Activated gamma-delta T cell (primary cell): ENCODE results near the gene ABI3.
"Not testable (repeated sequence)": the region's sequence is repeated elsewhere in the genome, so short reads cannot be mapped to it uniquely, and the experiment has no call there.

Experiments used
- DNase-seq: peaks from one replicate; lab custom pipeline; 2025; lab: John Stamatoyannopoulos, UW

Gene ABI3

DNA sequence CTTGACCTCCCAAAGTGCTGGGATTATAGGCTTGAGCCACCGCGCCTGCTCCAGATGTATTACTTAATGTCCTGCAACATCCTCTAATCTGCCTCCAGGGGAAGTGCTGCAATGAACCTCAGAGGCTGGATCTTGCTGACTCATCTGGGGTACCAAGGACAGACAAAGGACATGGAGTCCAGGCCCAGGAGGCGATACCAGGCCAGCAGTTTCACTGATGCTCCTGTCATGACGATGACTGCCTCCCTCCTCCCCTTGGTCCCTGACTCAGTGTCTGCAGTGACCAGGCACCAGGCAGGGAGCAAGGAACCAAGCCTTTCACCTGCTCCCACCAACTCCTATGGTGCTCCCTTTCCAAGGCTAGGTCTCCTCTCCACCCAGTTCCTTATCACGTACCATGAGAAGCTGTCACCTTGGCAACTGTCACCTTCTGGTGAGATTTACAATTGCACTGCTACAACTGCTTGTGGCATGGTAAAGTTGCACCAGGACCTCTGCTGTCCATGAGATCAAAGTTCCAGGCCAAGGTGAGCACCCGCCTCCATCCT is 41.7 kb downstream of the ABI3 start:
- no peak for DNase-seq

DNA sequence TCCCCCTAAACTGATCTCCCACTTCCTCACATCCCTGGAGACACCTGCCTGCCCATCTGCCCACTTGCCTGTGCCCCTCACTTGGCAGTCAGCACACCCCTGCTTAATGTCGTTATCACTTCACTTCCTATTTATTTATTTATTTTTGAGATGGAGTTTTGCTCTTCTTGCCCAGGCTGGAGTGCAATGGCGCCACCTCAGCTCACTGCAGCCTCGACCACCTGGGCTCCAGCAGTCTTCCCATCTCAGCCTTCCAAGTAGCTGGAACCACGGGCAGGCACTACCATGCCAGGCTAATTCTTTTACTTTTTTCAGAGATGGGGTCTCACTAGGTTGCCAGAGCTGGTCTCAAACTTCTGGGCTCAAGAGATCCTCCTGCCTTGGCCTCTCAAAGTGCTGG is 43.6 kb downstream of the ABI3 start:
- DNase-seq, result no peak

DNA sequence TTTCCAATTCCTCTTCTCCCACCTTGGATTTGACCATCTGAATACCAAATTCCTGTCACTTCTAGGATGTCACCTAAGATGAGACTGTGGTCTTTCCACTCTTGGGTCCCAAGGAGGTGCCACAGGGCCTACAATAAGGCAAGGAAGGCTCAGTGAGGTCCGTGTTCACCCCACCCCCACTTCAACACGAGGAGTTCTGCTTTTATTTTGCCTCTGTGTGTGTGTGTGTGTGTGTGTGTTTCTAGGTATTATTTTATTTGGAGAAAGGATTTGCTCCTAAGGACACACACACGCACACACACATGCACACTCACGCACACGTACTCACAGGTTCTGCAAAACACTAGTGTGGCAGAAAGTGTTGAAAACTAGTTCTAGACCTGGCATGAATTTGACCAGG is 44.6 kb downstream of the ABI3 start:
- no peak for DNase-seq

DNA sequence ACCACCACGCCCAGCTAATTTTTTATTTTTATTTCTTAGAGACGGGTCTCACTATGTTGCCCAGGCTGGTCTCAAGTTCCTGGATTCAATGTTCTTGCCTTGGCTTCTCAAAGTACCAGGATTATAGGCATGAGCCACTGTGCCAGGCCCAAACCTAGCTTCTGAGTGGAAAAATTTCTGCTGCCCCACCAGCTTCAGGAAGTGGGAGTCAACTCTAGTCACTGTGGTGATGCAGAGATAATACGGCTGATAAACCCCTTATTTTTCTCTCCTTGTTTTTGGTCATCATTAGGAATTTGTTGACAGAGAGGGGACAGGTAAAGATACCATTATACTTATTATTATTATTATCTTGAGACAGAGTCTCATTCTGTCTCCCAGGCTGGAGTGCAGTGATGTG is 47.9 kb downstream of the ABI3 start:
- DNase-seq, result no peak

DNA sequence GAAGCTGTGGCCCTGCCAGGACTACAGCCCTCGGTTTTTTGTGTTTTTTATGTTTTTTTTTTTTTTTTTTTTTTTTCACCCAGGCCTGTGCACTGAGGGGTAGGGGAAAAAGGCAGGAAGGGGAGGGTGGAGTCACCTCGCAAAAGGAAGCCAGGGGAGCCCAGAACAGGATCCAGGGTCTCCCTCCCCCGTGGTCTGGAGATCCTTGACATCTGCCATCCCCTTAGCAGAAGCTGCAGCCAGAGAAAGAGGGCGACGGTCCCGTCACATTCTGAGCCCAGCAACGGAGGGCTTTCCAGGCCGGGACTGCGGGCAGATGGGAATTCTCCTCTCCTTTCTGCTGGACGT is 49.1 kb downstream of the ABI3 start:
- no peak for DNase-seq

DNA sequence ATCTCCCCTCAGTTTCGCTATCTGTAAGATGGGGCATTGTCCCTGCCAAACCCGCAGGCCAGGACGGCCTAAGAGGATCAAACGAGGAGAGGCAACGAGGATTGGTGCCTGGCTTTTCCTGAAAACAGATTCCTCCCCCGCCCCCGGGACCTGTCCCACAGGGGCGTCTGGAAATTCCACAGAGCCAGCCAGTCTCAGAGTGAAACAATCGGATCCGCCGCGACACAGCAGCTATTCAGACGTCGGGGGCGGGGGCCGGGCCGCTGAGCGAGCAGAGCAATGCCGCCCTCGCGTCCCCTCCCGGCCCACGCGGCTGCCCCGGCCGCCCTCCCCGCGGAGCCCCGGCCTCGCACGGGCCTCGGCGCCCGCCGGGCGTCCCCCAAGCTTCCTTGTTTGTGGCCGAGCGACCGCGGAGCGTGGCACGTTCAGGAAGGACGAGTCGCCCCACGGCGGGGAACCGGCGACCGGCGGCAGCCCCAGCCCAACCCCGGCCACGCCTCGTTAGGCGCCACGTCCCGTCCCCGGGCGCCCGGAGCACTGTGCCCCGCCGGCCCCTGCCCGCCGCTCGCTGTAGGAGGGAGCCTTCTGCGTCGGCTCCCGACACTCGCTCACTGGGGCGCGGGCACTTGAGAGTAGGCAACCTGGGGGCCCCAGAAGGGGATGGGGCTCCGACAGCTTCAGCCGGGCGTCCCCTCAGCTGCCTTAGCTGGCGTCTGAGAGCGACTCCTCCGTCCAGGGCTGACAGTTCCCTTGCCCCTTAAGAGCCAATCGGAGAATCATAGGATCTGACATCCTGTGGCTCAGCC is 49.7 kb downstream of the ABI3 start:
- DNase-seq, result peak; percentile 60

DNA sequence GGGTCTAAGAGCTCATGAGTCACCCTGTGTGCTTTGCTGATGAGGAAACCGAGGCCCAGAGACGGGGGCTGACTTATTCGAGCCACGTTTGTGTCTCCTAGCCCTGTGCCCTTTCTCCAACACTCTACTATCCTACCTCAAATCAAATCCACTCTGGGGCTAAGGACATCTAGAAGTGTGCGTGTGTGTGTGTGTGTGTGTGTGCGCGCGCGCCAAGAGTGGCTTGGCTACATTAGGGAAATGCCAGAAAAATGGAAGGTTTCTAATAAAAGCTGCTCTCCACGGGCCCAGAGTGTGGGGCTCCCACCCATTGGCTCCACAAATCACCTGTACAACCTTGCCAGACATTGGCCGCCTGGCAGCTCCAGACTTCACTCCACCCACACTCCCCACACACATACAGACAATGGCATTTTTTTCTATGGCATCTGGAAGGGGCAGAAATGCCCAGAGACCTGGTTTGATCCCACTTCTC is 50.3 kb downstream of the ABI3 start:
- no peak for DNase-seq

DNA sequence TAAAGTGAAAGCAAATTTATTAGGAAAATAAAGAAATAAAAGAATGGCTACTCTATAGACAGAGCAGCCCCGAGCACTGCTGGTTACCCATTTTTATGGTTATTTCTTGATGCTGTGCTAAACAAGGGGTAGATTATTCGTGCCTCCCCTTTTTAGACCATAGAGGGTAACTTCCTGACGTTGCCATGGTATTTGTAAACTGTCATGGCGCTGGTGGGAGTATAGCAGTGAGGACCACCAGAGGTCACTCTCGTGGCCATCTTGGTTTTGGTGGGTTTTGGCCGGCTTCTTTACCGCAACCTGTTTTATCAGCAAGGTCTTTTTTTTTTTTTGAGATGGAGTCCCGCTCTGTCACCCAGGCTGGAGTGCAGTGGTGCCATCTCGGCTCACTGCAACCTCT is 51.0 kb downstream of the ABI3 start:
- DNase-seq, result not testable (repeated sequence)

DNA sequence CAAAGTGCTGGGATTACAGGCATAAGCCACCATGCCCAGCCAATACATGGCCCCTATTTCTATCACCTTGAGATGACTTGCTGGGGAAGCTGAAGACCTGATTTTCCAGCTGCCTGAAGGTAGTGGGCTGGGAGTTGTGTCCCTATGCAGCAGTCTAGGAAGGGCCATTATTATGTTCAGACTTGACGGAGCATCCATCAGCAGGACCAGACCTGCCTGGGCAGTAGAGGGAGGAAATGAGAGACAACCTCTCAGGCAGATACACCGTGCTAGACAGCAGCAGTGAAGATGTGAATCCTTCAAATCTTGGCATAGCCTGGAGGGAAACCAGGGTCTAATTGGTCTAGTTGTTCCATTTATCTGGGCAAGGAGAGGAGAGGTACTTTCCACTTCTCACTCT is 55.7 kb downstream of the ABI3 start:
- no peak for DNase-seq

DNA sequence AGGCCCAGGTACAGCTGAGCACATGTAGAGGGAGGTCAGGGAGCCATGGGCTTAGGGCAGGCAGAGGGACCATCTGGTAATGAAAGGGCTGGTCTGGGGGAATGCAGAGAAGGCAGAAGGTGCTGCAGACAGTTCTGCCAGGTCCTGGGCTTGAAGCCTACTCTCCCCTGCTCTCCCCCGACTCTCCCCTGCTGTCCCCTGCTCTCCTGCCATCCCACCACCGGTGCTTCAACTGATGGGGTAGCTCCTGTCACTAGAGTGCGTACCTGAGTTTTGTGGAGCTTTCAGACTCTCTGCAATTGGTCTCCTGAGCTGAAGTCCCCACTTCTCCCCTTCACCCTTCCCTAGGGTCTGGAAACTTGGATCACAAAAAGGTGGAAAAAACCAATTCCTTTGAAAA is 57.4 kb downstream of the ABI3 start:
- no peak for DNase-seq

DNA sequence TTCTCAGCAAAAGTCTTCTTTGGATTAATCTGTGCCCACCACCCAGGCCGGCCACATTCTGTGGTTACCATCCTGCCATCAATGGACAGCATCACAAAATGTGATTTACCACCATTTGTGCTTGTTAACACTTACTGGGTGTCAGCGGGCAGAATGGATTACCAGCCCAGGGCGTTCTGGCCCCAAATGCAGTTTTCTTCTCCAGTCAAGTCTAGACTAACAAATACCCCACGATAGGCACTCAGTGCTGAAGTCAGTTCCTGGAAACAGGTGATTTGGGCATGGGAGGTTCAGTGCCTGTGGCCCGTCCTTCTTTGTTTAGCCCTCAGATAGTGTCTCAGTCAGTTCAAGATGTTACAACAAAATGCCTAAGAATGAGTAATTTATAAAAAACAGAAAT is 58.8 kb downstream of the ABI3 start:
- DNase-seq, result no peak
